ENCODE data around the gene CACNG8. TPM values are rescaled to one million over a fixed set of nuclear protein-coding genes. Genes with fewer than 3 reads are reported as not detected.
A peak's percentile ranks its signal among the peaks of the same experiment; 100 is the strongest.

The CACNG8 gene
- total and polyA plus RNA-seq, 4 experiments from 2014 or later = not detected

- intact Hi-C loops (cut with micrococcal nuclease) = no loop called here
- Mint-ChIP-seq H3K4me3 (no peak overlapping the region), H3K9me3 (peaks cover 0 to 3% (median 0%) of the 10 kb centered on the region in 8 donors), H3K27me3 (peaks cover 16 to 24% of the 10 kb centered on the region in 2 donors), H3K27ac (no peak overlapping the region), H3K36me3 (no peaks in the 10 kb centered on the region), H3K4me1 (no peaks in the 10 kb centered on the region)
- DNase-seq = no peak
- H3K4me3 ChIP-seq (ENCODE audit: low read length in 2 of 2) = no peak overlapping the region
- H3K36me3 ChIP-seq (ENCODE audit: insufficient read depth, low read length) = no peaks in the 10 kb centered on the region
- ChIA-PET POLR2A (ENCODE audit: partially characterized antibody) (no interaction called here), CTCF (ENCODE audit: partially characterized antibody) (no interaction called here)
- no peaks in the 10 kb centered on the region for H3K4me1 ChIP-seq (ENCODE audit: insufficient read depth, low read length)
- no peak overlapping the region for H3K27ac ChIP-seq (ENCODE audit: low read depth, low read length)
- H3K9me3 ChIP-seq (ENCODE audit: control insufficient read depth in 1 of 2, low read length in 2 of 2) = no peaks in the 10 kb centered on the region
- H3K27me3 ChIP-seq (ENCODE audit: insufficient read depth, low read length) = no peaks in the 10 kb centered on the region
These were observed 46.7 kb downstream of the CACNG8 start for GRCh38 chr19:54009440-54009839.

GRCh38 chr19:54010474-54010873 lies 47.7 kb downstream of the CACNG8 start:
- POLR2A ChIA-PET (ENCODE audit: partially characterized antibody) = no interaction called here
- H3K9me3 Mint-ChIP-seq = peaks cover 0 to 3% (median 0%) of the 10 kb centered on the region in 8 donors
- CTCF ChIA-PET (ENCODE audit: partially characterized antibody) = interaction anchor here (0.7 to 1.3 kb wide), 3 partner anchors 8 to 133 kb away, joined by 3 to 6 read pairs (median 3); no protein-coding TSS in a partner anchor
- H3K27me3 Mint-ChIP-seq = peaks cover 17 to 27% of the 10 kb centered on the region in 2 donors
- H3K4me1 Mint-ChIP-seq = no peaks in the 10 kb centered on the region
- Histone ChIP-seq H3K27ac (ENCODE audit: low read depth, low read length) (no peak overlapping the region), H3K36me3 (ENCODE audit: insufficient read depth, low read length) (no peaks in the 10 kb centered on the region), H3K9me3 (ENCODE audit: control insufficient read depth in 1 of 2, low read length in 2 of 2) (no peaks in the 10 kb centered on the region), H3K4me3 (ENCODE audit: low read length in 2 of 2) (no peak overlapping the region), H3K27me3 (ENCODE audit: insufficient read depth, low read length) (no peaks in the 10 kb centered on the region), H3K4me1 (ENCODE audit: insufficient read depth, low read length) (no peaks in the 10 kb centered on the region)
- no peaks in the 10 kb centered on the region for H3K36me3 Mint-ChIP-seq
- no peak for DNase-seq
- no peak overlapping the region for H3K27ac Mint-ChIP-seq
- no peak overlapping the region for H3K4me3 Mint-ChIP-seq
- intact Hi-C loops (cut with micrococcal nuclease) = no loop called here

GRCh38 chr19:54011507-54012211 lies 48.9 kb downstream of the CACNG8 start:
- POLR2A ChIA-PET (ENCODE audit: partially characterized antibody) = no interaction called here

GRCh38 chr19:54013866-54014265 lies 51.1 kb downstream of the CACNG8 start:
- peak overlapping the region in 1 of 7 donors; percentile 38 for H3K27ac Mint-ChIP-seq
- H3K4me3 Mint-ChIP-seq = no peak overlapping the region
- H3K4me1 ChIP-seq (ENCODE audit: insufficient read depth, low read length) = no peaks in the 10 kb centered on the region
- H3K9me3 ChIP-seq (ENCODE audit: control insufficient read depth in 1 of 2, low read length in 2 of 2) = no peaks in the 10 kb centered on the region
- H3K27me3 ChIP-seq (ENCODE audit: insufficient read depth, low read length) = no peaks in the 10 kb centered on the region
- H3K9me3 Mint-ChIP-seq = peaks cover 0 to 3% (median 0%) of the 10 kb centered on the region in 8 donors
- H3K36me3 ChIP-seq (ENCODE audit: insufficient read depth, low read length) = no peaks in the 10 kb centered on the region
- H3K4me1 Mint-ChIP-seq = no peaks in the 10 kb centered on the region
- H3K36me3 Mint-ChIP-seq = no peaks in the 10 kb centered on the region
- H3K4me3 ChIP-seq (ENCODE audit: low read length in 2 of 2) = no peak overlapping the region
- peaks cover 27% of the 10 kb centered on the region in 2 donors for H3K27me3 Mint-ChIP-seq
- POLR2A ChIA-PET (ENCODE audit: partially characterized antibody) = no interaction called here
- H3K27ac ChIP-seq (ENCODE audit: low read depth, low read length) = no peak overlapping the region
- no peak for DNase-seq
- CTCF ChIA-PET (ENCODE audit: partially characterized antibody) = interaction anchor here (2.0 kb wide), 1 partner anchor 10 kb away, joined by 7 read pairs; no protein-coding TSS in a partner anchor
- intact Hi-C loops (cut with micrococcal nuclease) = no loop called here

More at GRCh38 chr19:54011507-54012211, 48.9 kb downstream of the CACNG8 start:
- Histone ChIP-seq H3K27me3 (ENCODE audit: insufficient read depth, low read length) (no peaks in the 10 kb centered on the region), H3K27ac (ENCODE audit: low read depth, low read length) (no peak overlapping the region), H3K9me3 (ENCODE audit: control insufficient read depth in 1 of 2, low read length in 2 of 2) (no peaks in the 10 kb centered on the region), H3K4me3 (ENCODE audit: low read length in 2 of 2) (no peak overlapping the region), H3K4me1 (ENCODE audit: insufficient read depth, low read length) (no peaks in the 10 kb centered on the region), H3K36me3 (ENCODE audit: insufficient read depth, low read length) (no peaks in the 10 kb centered on the region)
- H3K9me3 Mint-ChIP-seq = peaks cover 0 to 3% (median 0%) of the 10 kb centered on the region in 8 donors
- peaks cover 21 to 33% of the 10 kb centered on the region in 2 donors for H3K27me3 Mint-ChIP-seq
- no peak for DNase-seq
- CTCF ChIA-PET (ENCODE audit: partially characterized antibody) = interaction anchor here (1.3 kb wide), 1 partner anchor 13 kb away, joined by 6 read pairs; no protein-coding TSS in a partner anchor
- intact Hi-C loops (cut with micrococcal nuclease) = no loop called here
- no peak overlapping the region for H3K4me3 Mint-ChIP-seq
- no peak overlapping the region for H3K27ac Mint-ChIP-seq
- no peaks in the 10 kb centered on the region for H3K4me1 Mint-ChIP-seq
- no peaks in the 10 kb centered on the region for H3K36me3 Mint-ChIP-seq

GRCh38 chr19:54014920-54015560 lies 52.3 kb downstream of the CACNG8 start:
- H3K4me1 Mint-ChIP-seq = no peaks in the 10 kb centered on the region
- DNase-seq = no peak

GRCh38 chr19:54017261-54017660 lies 54.5 kb downstream of the CACNG8 start:
- no peak for DNase-seq
- Histone ChIP-seq H3K36me3 (ENCODE audit: insufficient read depth, low read length) (no peaks in the 10 kb centered on the region), H3K4me1 (ENCODE audit: insufficient read depth, low read length) (no peaks in the 10 kb centered on the region), H3K27ac (ENCODE audit: low read depth, low read length) (no peak overlapping the region), H3K9me3 (ENCODE audit: control insufficient read depth in 1 of 2, low read length in 2 of 2) (no peaks in the 10 kb centered on the region), H3K27me3 (ENCODE audit: insufficient read depth, low read length) (no peaks in the 10 kb centered on the region), H3K4me3 (ENCODE audit: low read length in 2 of 2) (no peak overlapping the region)
- Mint-ChIP-seq H3K27me3 (peaks cover 26 to 34% of the 10 kb centered on the region in 2 donors), H3K36me3 (no peaks in the 10 kb centered on the region), H3K9me3 (no peaks in the 10 kb centered on the region), H3K4me3 (no peak overlapping the region), H3K4me1 (no peaks in the 10 kb centered on the region), H3K27ac (peak overlapping the region in 1 of 7 donors; percentile 68)
- intact Hi-C loops (cut with micrococcal nuclease) = no loop called here
- POLR2A ChIA-PET (ENCODE audit: partially characterized antibody) = no interaction called here
- CTCF ChIA-PET (ENCODE audit: partially characterized antibody) = interaction anchor here (0.7 to 1.5 kb wide), 2 partner anchors 11 to 16 kb away, joined by 3 to 4 read pairs; no protein-coding TSS in a partner anchor

More at GRCh38 chr19:54014920-54015560, 52.3 kb downstream of the CACNG8 start:
- Mint-ChIP-seq H3K9me3 (peaks cover 0 to 3% (median 0%) of the 10 kb centered on the region in 8 donors), H3K36me3 (no peaks in the 10 kb centered on the region), H3K27me3 (peaks cover 27% of the 10 kb centered on the region in 2 donors), H3K4me3 (no peak overlapping the region), H3K27ac (no peak overlapping the region)
- intact Hi-C loops (cut with micrococcal nuclease) = no loop called here
- ChIA-PET POLR2A (ENCODE audit: partially characterized antibody) (no interaction called here), CTCF (ENCODE audit: partially characterized antibody) (interaction anchor here (0.6 to 2.0 kb wide), 2 partner anchors 9 to 15 kb away, joined by 3 to 7 read pairs; no protein-coding TSS in a partner anchor)
- Histone ChIP-seq H3K4me1 (ENCODE audit: insufficient read depth, low read length) (no peaks in the 10 kb centered on the region), H3K9me3 (ENCODE audit: control insufficient read depth in 1 of 2, low read length in 2 of 2) (no peaks in the 10 kb centered on the region), H3K36me3 (ENCODE audit: insufficient read depth, low read length) (no peaks in the 10 kb centered on the region), H3K4me3 (ENCODE audit: low read length in 2 of 2) (no peak overlapping the region), H3K27me3 (ENCODE audit: insufficient read depth, low read length) (no peaks in the 10 kb centered on the region), H3K27ac (ENCODE audit: low read depth, low read length) (no peak overlapping the region)

GRCh38 chr19:54021363-54021762 lies 58.6 kb downstream of the CACNG8 start:
- Histone ChIP-seq H3K4me1 (ENCODE audit: insufficient read depth, low read length) (peaks cover 5% of the 10 kb centered on the region), H3K4me3 (ENCODE audit: low read length in 2 of 2) (no peak overlapping the region), H3K9me3 (ENCODE audit: control insufficient read depth in 1 of 2, low read length in 2 of 2) (no peaks in the 10 kb centered on the region), H3K36me3 (ENCODE audit: insufficient read depth, low read length) (no peaks in the 10 kb centered on the region), H3K27me3 (ENCODE audit: insufficient read depth, low read length) (no peaks in the 10 kb centered on the region), H3K27ac (ENCODE audit: low read depth, low read length) (no peak overlapping the region)
- H3K36me3 Mint-ChIP-seq = no peaks in the 10 kb centered on the region
- peaks cover 0 to 8% (median 2%) of the 10 kb centered on the region in 4 donors for H3K4me1 Mint-ChIP-seq
- no peak overlapping the region for H3K4me3 Mint-ChIP-seq
- H3K27me3 Mint-ChIP-seq = peaks cover 24 to 37% of the 10 kb centered on the region in 2 donors
- H3K27ac Mint-ChIP-seq = no peak overlapping the region
- intact Hi-C loops (cut with micrococcal nuclease) = loop anchor here (5.0 to 10.0 kb wide), 3 partner anchors 117 to 824 kb away; partner anchors contain the start of gene CACNG7
- H3K9me3 Mint-ChIP-seq = peaks cover 0 to 4% (median 0%) of the 10 kb centered on the region in 8 donors
- ChIA-PET POLR2A (ENCODE audit: partially characterized antibody) (interaction anchor here (0.6 kb wide), 1 partner anchor 92 kb away, joined by 3 read pairs; no protein-coding TSS in a partner anchor), CTCF (ENCODE audit: partially characterized antibody) (interaction anchor here (1.0 to 10.2 kb wide), 3 partner anchors 9 to 231 kb away, joined by 3 to 97 read pairs (median 25); no protein-coding TSS in a partner anchor)
- DNase-seq = no peak
